Spinal cord (tissue), 10 donors: ENCODE measurements around the gene CD27. TPM values are rescaled to one million over a fixed set of nuclear protein-coding genes. Genes with fewer than 3 reads are reported as not detected.
"Not testable (repeated sequence)": the region's sequence is repeated elsewhere in the genome, so short reads cannot be mapped to it uniquely, and the experiment has no call there.

ENCODE experiments used
- DNase-seq, 6 donors: peaks; one replicate each; pipeline versions ENCODE4 v3.0.0 to v3.0.0-alpha.2; 2013 to 2015; ENCODE audit warnings: low spot score in 6 of 6, low read depth in 4 of 6
- H3K27ac ChIP-seq: one replicate; pipeline ENCODE4 v1.5.1; 2013; ENCODE audit warnings: low read depth, low read length, control low read depth
- H3K27me3 ChIP-seq: one replicate; pipeline ENCODE4 v1.6.1; 2013; ENCODE audit warnings: low read length; ENCODE audit not compliant: control insufficient read depth, insufficient read depth
- H3K36me3 ChIP-seq: one replicate; pipeline ENCODE4 v1.6.1; 2013; ENCODE audit warnings: low read length; ENCODE audit not compliant: control insufficient read depth, insufficient read depth
- H3K4me1 ChIP-seq: one replicate; pipeline ENCODE4 v1.6.1; 2013; ENCODE audit warnings: low read length; ENCODE audit not compliant: control insufficient read depth, insufficient read depth
- H3K4me3 ChIP-seq: one replicate; pipeline ENCODE4 v1.5.1; 2013; ENCODE audit warnings: low read depth, low read length, control low read depth
- H3K9me3 ChIP-seq: one replicate; pipeline ENCODE4 v1.6.1; 2013; ENCODE audit warnings: low read length; ENCODE audit not compliant: control insufficient read depth, insufficient read depth
- WGBS: methylation state at CpG from one replicate; pipeline ENCODE4 v1.1.5; 2013; ENCODE audit warnings: missing lambda C conversion rate; ENCODE audit not compliant: insufficient coverage; 5-methylcytosine and 5-hydroxymethylcytosine counted together
- polyA plus RNA-seq, 2 donors: library from polyadenylated mRNA; unstranded; fragments of 120-200 nt; gene quantifications; one replicate each; pipeline ENCODE4 v1.2.1, GENCODE V29; 2013; ENCODE audit not compliant: insufficient read length in 2 of 2
- total RNA-seq, 2 donors: library from RNA; depleted of rRNA in 1 of 2; stranded (reverse); fragments of 120-200 nt in 1 of 2; fragments of >200 nt in 1 of 2; gene quantifications; one replicate each; pipeline versions ENCODE4 v1.2.3 to v1.2.4, GENCODE V29; 2013 to 2014
- donor health status: healthy.

The CD27 gene
- total and polyA plus RNA-seq, 4 donors: 0.50 to 3.6 (median 1.7) TPM

DNA sequence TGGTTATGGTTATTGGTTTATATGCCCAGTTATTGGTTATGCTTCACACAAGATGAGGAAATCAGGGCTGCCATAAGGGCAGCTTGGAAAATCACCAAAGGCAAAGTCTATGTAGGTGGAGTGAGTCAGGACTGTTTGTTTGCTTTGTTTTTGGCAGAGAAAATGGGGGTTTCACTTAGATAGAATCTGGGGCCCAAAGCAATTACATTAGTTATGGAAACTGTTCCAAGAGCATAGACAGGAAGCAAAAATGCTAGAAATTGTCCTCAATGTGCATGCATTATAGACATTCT is 23.5 kb downstream of the CD27 start:
- Histone ChIP-seq H3K4me3 (no peak overlapping the region), H3K4me1 (peaks cover 12% of the 10 kb centered on the region), H3K9me3 (no peaks in the 10 kb centered on the region), H3K36me3 (peaks cover 20% of the 10 kb centered on the region), H3K27ac (no peak overlapping the region), H3K27me3 (no peaks in the 10 kb centered on the region)
- no peak for DNase-seq

DNA sequence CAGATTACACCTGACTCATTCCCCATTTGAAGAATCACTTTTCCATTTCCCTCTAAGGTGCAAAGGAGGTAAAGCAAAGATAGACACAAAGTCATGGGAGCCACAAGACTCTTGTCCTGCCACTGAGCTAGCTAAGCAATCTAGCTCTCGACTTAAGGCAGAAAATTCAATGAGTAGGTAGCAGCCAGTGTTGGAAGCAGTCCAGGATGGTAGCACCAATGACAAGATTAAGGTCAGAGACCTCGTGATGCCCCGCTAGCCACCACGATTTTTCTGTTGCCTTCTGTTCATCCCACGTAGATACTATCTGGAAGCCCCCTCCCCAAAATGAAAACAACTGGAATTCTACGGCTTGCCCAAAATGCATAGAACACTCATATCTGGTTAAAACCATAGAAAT is 24.3 kb downstream of the CD27 start:
- WGBS: 73% methylated on average over 4 of the region's 6 CpGs
- no peaks in the 10 kb centered on the region for H3K9me3 ChIP-seq
- peaks cover 12% of the 10 kb centered on the region for H3K4me1 ChIP-seq
- peak overlapping the region; percentile 93 for H3K4me3 ChIP-seq
- H3K27ac ChIP-seq: no peak overlapping the region
- H3K36me3 ChIP-seq: peaks cover 16% of the 10 kb centered on the region
- no peaks in the 10 kb centered on the region for H3K27me3 ChIP-seq
- no peak for DNase-seq

DNA sequence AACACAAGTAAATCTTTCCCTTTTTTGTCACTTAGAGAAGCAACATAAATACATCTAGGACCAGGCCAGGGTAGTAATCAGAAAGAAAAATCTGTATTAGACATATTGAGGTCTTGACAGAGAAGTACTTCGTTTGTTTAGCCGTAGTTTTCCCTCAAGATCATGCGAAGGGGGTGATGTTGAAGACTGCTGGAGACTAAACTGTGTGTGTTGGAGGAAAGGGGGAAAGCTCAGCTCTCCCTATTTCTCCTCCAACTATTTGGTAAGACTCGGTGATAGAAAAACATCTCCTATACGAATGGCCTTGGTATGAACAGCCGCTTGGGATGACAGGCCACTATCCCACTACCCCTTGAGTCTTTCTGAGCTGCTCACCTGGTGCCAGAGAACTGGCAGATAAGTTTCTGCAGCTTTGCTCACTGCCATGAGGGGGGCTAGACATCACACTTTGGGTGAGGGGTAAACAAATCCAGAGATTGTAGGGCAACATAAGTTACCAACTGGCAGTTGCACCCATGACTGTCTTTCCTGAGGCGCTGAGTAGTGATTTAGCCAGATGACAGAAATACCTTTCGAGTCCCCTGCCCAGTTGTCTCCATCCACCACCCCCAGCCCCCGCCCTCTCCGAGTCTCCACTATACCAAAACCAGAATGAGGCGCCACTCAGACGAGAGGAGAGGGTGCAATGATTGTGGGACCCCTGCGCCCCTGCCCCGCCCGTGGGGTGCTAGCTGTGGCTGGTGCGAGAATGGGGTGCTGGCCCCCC is 25.0 kb downstream of the CD27 start:
- H3K27me3 ChIP-seq: no peaks in the 10 kb centered on the region
- DNase-seq: peak in 2 of 6 donors; percentile 21 to 32

DNA sequence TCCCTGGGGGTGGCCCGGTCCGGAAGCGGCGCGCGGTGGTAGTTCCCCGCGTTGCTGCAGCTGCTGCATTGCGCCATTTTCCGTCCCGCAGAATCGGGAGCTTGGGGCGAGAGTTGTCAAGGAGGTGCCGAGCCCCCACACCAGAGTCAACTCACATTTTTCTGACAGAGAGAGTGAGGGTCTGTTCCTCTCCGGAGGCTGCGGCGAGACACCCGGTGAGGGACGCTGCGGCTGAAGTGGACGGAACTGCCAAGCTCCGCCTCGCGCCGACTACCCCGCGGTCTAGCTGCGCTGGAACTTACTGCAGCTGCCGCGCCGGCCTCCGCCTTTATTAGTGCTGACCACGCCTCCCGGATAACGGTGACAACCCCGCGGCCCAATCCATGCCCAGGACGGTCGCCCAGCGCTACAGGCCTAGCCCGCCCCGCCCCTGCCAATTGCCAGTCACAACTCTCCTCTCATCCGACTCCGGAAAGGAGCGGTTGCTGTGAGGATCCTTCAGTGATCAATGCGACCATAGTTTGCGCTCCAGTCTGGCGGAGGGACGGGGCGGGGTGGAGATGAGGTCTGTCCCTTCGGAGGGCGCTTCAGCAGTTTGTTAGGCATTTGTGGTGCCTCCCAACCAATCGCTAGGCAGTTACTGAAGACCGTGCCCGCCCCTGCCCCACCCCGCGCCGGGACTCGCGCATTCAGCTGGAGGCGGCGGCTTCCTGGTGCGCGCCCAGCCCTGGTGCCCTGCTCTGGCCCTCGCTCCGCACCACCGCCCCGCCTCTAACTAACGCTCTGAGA is 25.8 kb downstream of the CD27 start, which contains the start of gene VAMP1:
TSS of gene VAMP1 (minus strand) at position 303 of the 789 bp plus-strand sequence. CDS start at position 157, 146 bp downstream.
- DNase-seq: peak; percentile 89 to 99 (median 92)

More for the DNA sequence above, 25.0 kb downstream of the CD27 start:
- H3K27ac ChIP-seq: peak overlapping the region; percentile 91
- H3K36me3 ChIP-seq: peaks cover 9% of the 10 kb centered on the region
- H3K4me1 ChIP-seq: peaks cover 12% of the 10 kb centered on the region
- 0% methylated on average over 5 of the region's 16 CpGs for WGBS
- peak overlapping the region; percentile 93 for H3K4me3 ChIP-seq
- H3K9me3 ChIP-seq: no peaks in the 10 kb centered on the region

DNA sequence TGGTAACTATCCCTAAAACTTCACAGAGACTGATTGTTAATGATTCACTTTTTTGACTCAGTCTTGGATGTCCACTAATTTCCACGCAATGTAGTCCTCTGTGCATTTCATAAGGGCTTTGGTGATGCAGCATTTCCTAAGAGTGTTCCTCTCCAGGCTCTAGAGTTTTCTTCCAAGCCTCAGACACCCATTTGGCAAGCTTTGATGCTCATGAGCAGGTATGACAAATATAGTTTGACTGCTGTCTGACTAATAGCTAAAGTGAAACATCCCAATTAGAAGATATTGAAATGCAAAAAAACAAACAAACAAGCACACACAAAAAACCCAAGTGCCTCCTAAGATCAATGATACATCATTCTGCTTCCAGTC is 27.2 kb downstream of the CD27 start:
- no peak for DNase-seq
- H3K27ac ChIP-seq: no peak overlapping the region
- H3K27me3 ChIP-seq: no peaks in the 10 kb centered on the region
- WGBS: no CpG with 5 or more reads among the region's 1 CpG
- H3K4me3 ChIP-seq: no peak overlapping the region
- H3K9me3 ChIP-seq: no peaks in the 10 kb centered on the region
- H3K4me1 ChIP-seq: peaks cover 12% of the 10 kb centered on the region
- no peaks in the 10 kb centered on the region for H3K36me3 ChIP-seq

More for the DNA sequence above, 25.8 kb downstream of the CD27 start, which contains the start of gene VAMP1:
- Histone ChIP-seq H3K27me3 (no peaks in the 10 kb centered on the region), H3K36me3 (peaks cover 7% of the 10 kb centered on the region), H3K9me3 (no peaks in the 10 kb centered on the region), H3K4me1 (peaks cover 12% of the 10 kb centered on the region), H3K4me3 (peak within 1 kb of the TSS; percentile 93), H3K27ac (peak within 1 kb of the TSS; percentile 91)
- under 1% methylated on average over 65 of the region's 69 CpGs for WGBS

DNA sequence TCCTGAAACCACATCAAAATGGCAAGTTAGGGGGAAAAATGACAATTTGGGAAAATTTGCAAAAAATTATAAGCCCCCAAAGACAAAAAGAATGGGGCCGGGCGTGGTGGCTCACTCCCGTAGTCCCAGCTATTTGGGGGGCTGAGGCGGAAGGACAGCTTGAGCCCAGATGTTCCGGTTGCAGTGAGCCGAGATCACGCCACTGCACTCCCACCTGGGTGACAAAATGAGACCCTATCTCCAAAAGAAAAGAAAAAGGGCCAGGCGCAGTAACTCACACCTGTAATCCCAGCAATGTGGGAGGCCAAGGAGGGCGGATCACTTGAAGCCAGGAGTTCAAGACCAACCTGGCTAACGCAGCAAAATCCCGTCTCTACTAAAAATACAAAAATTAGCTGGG is 27.7 kb downstream of the CD27 start:
- no peaks in the 10 kb centered on the region for H3K36me3 ChIP-seq
- peaks cover 12% of the 10 kb centered on the region for H3K4me1 ChIP-seq
- no peaks in the 10 kb centered on the region for H3K27me3 ChIP-seq
- H3K9me3 ChIP-seq: no peaks in the 10 kb centered on the region
- H3K27ac ChIP-seq: no peak overlapping the region
- no peak overlapping the region for H3K4me3 ChIP-seq
- WGBS: 98% methylated on average over 7 of the region's 11 CpGs
- no peak for DNase-seq

DNA sequence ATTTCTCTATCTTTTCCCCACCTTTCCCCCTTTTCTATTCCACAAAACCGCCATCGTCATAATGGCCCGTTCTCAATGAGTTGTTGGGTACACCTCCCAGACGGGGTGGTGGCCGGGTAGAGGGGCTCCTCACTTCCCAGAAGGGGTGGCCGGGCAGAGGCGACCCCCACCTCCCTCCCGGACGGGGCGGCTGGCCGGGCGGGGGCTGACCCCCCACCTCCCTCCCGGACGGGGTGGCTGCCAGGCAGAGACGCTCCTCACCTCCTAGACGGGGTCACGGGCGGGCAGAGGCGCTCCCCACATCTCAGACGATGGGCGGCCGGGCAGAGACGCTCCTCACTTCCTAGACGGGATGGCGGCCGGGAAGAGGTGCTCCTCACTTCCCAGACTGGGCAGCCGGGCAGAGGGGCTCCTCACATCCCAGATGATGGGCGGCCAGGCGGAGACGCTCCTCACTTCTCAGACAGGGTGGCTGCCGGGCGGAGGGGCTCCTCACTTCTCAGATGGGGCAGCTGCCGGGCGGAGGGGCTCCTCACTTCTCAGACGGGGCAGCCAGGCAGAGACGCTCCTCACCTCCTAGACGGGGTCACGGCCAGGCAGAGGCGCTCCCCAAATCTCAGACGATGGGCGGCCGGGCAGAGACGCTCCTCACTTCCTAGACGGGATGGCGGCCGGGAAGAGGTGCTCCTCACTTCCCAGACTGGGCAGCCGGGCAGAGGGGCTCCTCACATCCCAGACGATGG is 30.6 kb downstream of the CD27 start:
- not testable (repeated sequence) for H3K27ac ChIP-seq, H3K4me1 ChIP-seq, DNase-seq, H3K4me3 ChIP-seq, H3K9me3 ChIP-seq, H3K27me3 ChIP-seq, H3K36me3 ChIP-seq
- 96% methylated on average over 23 of the region's 48 CpGs for WGBS

DNA sequence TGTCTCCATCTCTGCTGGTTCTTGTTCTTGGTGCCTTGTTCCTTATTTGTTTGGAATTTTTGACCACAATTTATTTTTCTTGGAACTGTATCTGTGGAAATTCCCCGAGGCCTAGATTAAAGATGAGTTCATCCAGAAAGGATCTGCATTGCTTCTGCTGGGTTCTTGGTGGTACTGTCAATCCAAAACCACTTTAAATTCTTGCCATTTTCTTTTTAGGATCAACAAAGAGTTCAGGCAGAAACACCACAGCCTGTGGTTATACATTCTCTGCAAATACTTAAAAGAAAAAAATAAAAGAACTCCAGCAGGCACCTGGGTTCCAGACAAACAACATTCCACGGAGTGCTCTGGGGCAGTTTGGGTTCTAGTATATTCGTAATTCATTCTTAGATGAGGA is 31.7 kb downstream of the CD27 start:
- H3K36me3 ChIP-seq: no peaks in the 10 kb centered on the region
- no peak for DNase-seq
- no peak overlapping the region for H3K4me3 ChIP-seq
- peaks cover under 1% of the 10 kb centered on the region for H3K4me1 ChIP-seq
- no peaks in the 10 kb centered on the region for H3K9me3 ChIP-seq
- WGBS: 100% methylated on average over 1 of the region's 3 CpGs
- H3K27me3 ChIP-seq: peaks cover 2% of the 10 kb centered on the region
- no peak overlapping the region for H3K27ac ChIP-seq

DNA sequence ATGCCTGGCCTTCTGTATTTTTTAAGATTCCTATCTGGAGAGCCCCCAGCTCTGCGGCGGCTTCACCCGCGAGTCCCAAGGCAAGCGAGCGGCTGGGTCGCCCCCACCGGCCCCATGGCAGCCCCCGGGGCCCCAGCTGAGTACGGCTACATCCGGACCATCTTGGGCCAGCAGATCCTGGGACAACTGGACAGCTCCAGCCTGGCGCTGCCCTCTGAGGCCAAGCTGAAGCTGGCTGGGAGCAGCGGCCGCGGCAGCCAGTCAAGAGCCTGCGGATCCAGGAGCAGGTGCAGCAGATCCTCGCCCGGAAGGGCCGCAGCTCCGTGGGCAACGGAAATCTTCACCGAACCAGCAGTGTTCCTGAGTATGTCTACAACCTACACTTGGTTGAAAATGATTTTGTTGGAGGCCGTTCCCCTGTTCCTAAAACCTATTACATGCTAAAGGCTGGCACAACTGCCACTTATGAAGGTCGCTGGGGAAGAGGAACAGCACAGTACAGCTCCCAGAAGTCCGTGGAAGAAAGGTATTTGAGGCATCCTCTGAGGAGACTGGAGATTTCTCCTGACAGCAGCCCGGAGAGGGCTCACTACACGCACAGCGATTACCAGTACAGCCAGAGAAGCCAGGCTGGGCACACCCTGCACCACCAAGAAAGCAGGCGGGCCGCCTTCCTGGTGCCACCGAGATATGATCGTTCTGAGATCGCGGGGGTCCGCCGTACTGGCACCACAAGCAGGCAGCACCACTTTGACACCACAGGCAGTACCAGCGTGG is 33.0 kb downstream of the CD27 start:
- not testable (repeated sequence) for H3K27ac ChIP-seq, H3K36me3 ChIP-seq, H3K9me3 ChIP-seq, H3K4me1 ChIP-seq, H3K4me3 ChIP-seq, H3K27me3 ChIP-seq, DNase-seq
- 97% methylated on average over 36 of the region's 37 CpGs for WGBS
